Measurements from ENCODE around the gene EGFR.

The EGFR gene

GRCh38 chr7:55130395-55131141 is 111.8 kb downstream of the EGFR start:
- H3K4me3 ChIP-seq, result peak overlapping the region; percentile 16
- H3K27ac ChIP-seq, result peak overlapping the region; percentile 75 to 91
- TF ChIP-seq CTCF (IDR thresholded peaks at IDR 0.05), result no peak
- peak; percentile 86 for DNase-seq (ENCODE audit: low spot score)

- H3K27ac ChIP-seq, result peak overlapping the region; percentile 75 to 91
- no peak for TF ChIP-seq CTCF (IDR thresholded peaks at IDR 0.05)
- no peak for DNase-seq (ENCODE audit: low spot score)
Observed at GRCh38 chr7:55131142-55131929, 112.5 kb downstream of the EGFR start.

GRCh38 chr7:55132550-55132889 is 113.7 kb downstream of the EGFR start:
- no peak for DNase-seq (ENCODE audit: low spot score)
- peak overlapping the region; percentile 83 to 87 for H3K27ac ChIP-seq
- TF ChIP-seq CTCF (IDR thresholded peaks at IDR 0.05), result no peak
- H3K4me3 ChIP-seq, result no peak overlapping the region

More at GRCh38 chr7:55131142-55131929, 112.5 kb downstream of the EGFR start:
- no peak overlapping the region for H3K4me3 ChIP-seq

- Histone ChIP-seq H3K4me3 (no peak overlapping the region), H3K27ac (peak overlapping the region; percentile 83 to 87)
- TF ChIP-seq CTCF (IDR thresholded peaks at IDR 0.05), result no peak
- peak; percentile 88 for DNase-seq (ENCODE audit: low spot score)
Observed at GRCh38 chr7:55132890-55133551, 114.2 kb downstream of the EGFR start.

- TF ChIP-seq CTCF (IDR thresholded peaks at IDR 0.05), result no peak
- H3K27ac ChIP-seq, result peak overlapping the region; percentile 83 to 87
- DNase-seq (ENCODE audit: low spot score), result peak; percentile 83
- no peak overlapping the region for H3K4me3 ChIP-seq
Observed at GRCh38 chr7:55133630-55134358, 115.0 kb downstream of the EGFR start.

GRCh38 chr7:55134359-55134725 is 115.5 kb downstream of the EGFR start:
- no peak for TF ChIP-seq CTCF (IDR thresholded peaks at IDR 0.05)
- no peak for DNase-seq (ENCODE audit: low spot score)
- H3K27ac ChIP-seq, result peak overlapping the region; percentile 83 to 87
- H3K4me3 ChIP-seq, result no peak overlapping the region

Data from coronary artery (tissue), 2 donors.